Measurements from ENCODE around the gene ZNF574.

The ZNF574 gene

DNA sequence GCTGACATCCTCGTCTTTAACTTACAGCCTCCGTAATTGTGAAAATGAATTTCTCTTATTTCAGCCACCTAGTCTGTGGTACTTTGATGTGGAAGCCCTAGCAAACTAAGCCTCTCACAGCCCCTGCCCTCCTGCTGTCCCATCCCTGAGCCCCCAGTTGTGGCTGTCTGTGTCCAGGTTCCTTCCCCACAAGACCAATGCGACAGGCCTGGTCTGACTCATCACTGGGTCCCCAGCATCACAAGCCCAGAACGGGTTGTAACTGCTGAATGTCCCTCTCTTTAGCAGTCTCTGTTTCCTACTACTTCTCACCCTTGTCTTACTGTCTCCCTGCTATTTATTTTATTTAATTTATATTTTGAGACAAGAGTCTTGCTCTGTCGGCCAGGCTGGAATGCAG is 50.6 kb downstream of the ZNF574 start:
- DNase-seq (ENCODE audit: low read depth), result no peak

DNA sequence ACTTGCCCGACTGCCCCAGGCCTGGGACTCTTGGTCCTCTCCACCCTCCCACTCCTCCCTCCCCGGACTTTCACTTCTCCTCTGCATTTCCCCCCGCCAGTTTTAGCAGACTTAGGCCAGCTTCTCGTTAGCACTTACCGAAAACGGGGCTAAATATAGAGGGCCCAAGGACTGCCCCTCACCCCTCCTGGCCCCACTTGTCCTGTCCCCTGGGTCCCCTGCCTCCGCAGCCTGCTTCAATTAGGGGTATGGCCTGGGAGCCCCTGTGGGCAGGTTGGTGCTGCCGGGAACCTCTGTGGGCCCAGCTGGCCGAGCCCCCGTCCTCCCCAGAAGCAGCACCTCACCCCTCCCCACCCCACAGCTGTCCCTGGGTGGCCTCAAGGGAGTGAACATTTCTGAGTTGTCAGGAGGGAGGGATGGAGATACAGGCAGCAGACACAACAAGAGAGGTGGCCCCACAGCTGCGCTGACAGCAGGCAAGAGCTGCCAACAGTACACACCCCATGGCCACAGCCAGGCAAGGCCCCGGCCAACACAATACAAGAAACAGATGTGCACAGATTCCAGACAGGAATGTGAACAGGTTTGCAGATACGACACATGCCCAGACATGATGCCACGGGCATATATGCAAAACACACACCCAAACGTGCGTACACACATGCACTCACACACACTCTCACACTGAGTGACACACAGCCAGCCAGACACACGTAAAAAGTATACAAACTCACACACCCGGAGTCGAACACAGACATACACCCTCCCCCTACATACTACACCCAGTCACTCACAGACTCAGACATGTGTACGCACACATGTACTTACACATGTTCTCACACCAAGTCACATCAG is 53.7 kb downstream of the ZNF574 start:
- no peak for DNase-seq (ENCODE audit: low read depth)

DNA sequence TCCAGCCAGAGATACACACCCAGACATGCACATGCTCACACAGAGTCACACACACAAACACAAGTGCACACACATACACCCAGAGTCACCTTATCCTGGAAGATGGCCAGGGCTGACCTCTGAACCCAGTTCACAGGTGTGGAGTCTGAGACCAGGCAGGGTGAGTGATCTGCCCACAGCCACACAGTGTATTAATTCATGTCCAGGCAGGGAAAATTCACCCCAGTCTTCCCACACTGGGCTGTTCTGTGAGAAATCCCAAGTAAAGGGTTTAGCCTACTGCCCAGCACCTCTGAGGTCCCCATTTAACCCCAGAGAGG is 54.2 kb downstream of the ZNF574 start:
- DNase-seq (ENCODE audit: low read depth), result no peak

Measured in stimulated activated CD8-positive, alpha-beta memory T cell treated with anti-CD3 and anti-CD28 coated beads, Interleukin-4, amount 100 ng/mL, for 24 hours (primary cell).